ENCODE results near the gene KCNMA1. TPM values are rescaled to one million over a fixed set of nuclear protein-coding genes. Genes with fewer than 3 reads are reported as not detected.

The KCNMA1 gene
- total RNA-seq, 1 donor from 2014 or later: 41.3 TPM

DNA sequence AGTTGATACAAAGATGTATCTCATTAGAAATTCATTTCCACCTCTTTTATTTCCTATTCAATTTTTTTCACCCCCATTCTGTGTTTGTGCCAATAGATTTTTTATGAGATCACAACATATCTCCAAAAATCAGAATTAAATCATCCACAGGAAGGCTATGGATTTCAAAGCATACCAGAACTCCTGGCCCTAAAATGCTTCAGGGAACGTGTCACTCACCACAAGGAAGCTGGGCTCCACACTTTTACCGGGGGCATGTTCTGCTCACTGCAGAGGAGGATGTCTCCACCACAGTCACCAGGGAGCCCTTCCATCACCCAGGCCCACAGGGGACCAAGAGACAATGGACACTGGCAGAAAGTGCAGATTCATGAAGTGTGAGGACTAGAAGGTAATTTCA lies 456.8 kb downstream of the KCNMA1 start:
- DNase-seq: no peak
- Histone ChIP-seq H3K27me3 (ENCODE audit: low read depth) (no peaks in the 10 kb centered on the region), H3K9me3 (no peaks in the 10 kb centered on the region), H3K4me3 (no peak overlapping the region), H3K4me1 (no peaks in the 10 kb centered on the region), H3K27ac (no peak overlapping the region), H3K36me3 (no peaks in the 10 kb centered on the region)
- no peak for ATAC-seq
- intact Hi-C loops (cut with DNase I): no loop called here
- TF ChIP-seq, protein P1, sequence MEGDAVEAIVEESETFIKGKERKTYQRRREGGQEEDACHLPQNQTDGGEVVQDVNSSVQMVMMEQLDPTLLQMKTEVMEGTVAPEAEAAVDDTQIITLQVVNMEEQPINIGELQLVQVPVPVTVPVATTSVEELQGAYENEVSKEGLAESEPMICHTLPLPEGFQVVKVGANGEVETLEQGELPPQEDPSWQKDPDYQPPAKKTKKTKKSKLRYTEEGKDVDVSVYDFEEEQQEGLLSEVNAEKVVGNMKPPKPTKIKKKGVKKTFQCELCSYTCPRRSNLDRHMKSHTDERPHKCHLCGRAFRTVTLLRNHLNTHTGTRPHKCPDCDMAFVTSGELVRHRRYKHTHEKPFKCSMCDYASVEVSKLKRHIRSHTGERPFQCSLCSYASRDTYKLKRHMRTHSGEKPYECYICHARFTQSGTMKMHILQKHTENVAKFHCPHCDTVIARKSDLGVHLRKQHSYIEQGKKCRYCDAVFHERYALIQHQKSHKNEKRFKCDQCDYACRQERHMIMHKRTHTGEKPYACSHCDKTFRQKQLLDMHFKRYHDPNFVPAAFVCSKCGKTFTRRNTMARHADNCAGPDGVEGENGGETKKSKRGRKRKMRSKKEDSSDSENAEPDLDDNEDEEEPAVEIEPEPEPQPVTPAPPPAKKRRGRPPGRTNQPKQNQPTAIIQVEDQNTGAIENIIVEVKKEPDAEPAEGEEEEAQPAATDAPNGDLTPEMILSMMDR (IDR thresholded peaks at IDR 0.05): no peak

- intact Hi-C loops (cut with DNase I): no loop called here
- no peak for ATAC-seq
- DNase-seq: no peak
- TF ChIP-seq, protein P1 (IDR thresholded peaks at IDR 0.05): no peak
- Histone ChIP-seq H3K9me3 (no peaks in the 10 kb centered on the region), H3K27ac (no peak overlapping the region), H3K4me1 (no peaks in the 10 kb centered on the region), H3K4me3 (no peak overlapping the region), H3K36me3 (no peaks in the 10 kb centered on the region), H3K27me3 (ENCODE audit: low read depth) (no peaks in the 10 kb centered on the region)
These were observed 457.5 kb downstream of the KCNMA1 start for GRCh38 chr10:77180104-77180503.

- intact Hi-C loops (cut with DNase I): loop anchor here (10.0 kb wide), 1 partner anchor 466 kb away; no protein-coding TSS in a partner anchor
- Histone ChIP-seq H3K4me3 (no peak overlapping the region), H3K27ac (no peak overlapping the region), H3K4me1 (no peaks in the 10 kb centered on the region), H3K9me3 (no peaks in the 10 kb centered on the region), H3K36me3 (no peaks in the 10 kb centered on the region), H3K27me3 (ENCODE audit: low read depth) (no peaks in the 10 kb centered on the region)
- TF ChIP-seq, protein P1 (IDR thresholded peaks at IDR 0.05): no peak
- DNase-seq (no peak), ATAC-seq (no peak)
These were observed 458.5 kb downstream of the KCNMA1 start for GRCh38 chr10:77179015-77179695.

- intact Hi-C loops (cut with DNase I): loop anchor here (10.0 kb wide), 1 partner anchor 467 kb away; no protein-coding TSS in a partner anchor
- no peaks in the 10 kb centered on the region for H3K36me3 ChIP-seq
- H3K4me3 ChIP-seq: no peak overlapping the region
- H3K27ac ChIP-seq: no peak overlapping the region
- no peaks in the 10 kb centered on the region for H3K4me1 ChIP-seq
- ATAC-seq (no peak), DNase-seq (no peak)
- H3K27me3 ChIP-seq (ENCODE audit: low read depth): no peaks in the 10 kb centered on the region
- TF ChIP-seq, protein P1 (IDR thresholded peaks at IDR 0.05): no peak
- no peaks in the 10 kb centered on the region for H3K9me3 ChIP-seq
These were observed 460.0 kb downstream of the KCNMA1 start for GRCh38 chr10:77177589-77177988.

- H3K27ac ChIP-seq: no peak overlapping the region
- intact Hi-C loops (cut with DNase I): loop anchor here (10.0 kb wide), 1 partner anchor 468 kb away; no protein-coding TSS in a partner anchor
- DNase-seq (no peak), ATAC-seq (no peak)
- H3K9me3 ChIP-seq: no peaks in the 10 kb centered on the region
- H3K4me1 ChIP-seq: no peaks in the 10 kb centered on the region
- no peak overlapping the region for H3K4me3 ChIP-seq
- H3K36me3 ChIP-seq: no peaks in the 10 kb centered on the region
- TF ChIP-seq, protein P1 (IDR thresholded peaks at IDR 0.05): no peak
- no peaks in the 10 kb centered on the region for H3K27me3 ChIP-seq (ENCODE audit: low read depth)
These were observed 460.4 kb downstream of the KCNMA1 start for GRCh38 chr10:77177161-77177560.
